Prostate gland (tissue), 2 donors: Measurements from ENCODE around the gene GNG2. TPM values are rescaled to one million over a fixed set of nuclear protein-coding genes. Genes with fewer than 3 reads are reported as not detected.

Experiments used
- DNase-seq: peaks from one replicate; pipeline ENCODE4 v3.0.0-alpha.2; 2019; ENCODE audit warnings: low spot score
- H3K27ac ChIP-seq, 2 donors: fragments of 200-600 bp; sonication (generic); 2 replicates each; pipeline ENCODE4 v1.5.1; 2017 to 2019
- H3K27me3 ChIP-seq: fragments of 200-600 bp; sonication (generic); replicated peaks from 2 replicates; pipeline ENCODE4 v1.5.1; 2019; ENCODE audit not compliant: insufficient read depth
- H3K36me3 ChIP-seq, 2 donors: fragments of 200-600 bp; sonication (generic); 1 replicate in 1 of 2; 2 replicates in 1 of 2; pipeline versions ENCODE4 v1.5.1 to v1.8.1; 2017 to 2019
- H3K4me1 ChIP-seq: fragments of 200-600 bp; sonication (generic); replicated peaks from 2 replicates; pipeline ENCODE4 v1.5.1; 2019
- H3K4me3 ChIP-seq, 2 donors: fragments of 200-600 bp; sonication (generic); 2 replicates each; pipeline ENCODE4 v1.5.1; 2017 to 2019
- H3K9me3 ChIP-seq: fragments of 200-600 bp; sonication (generic); 2 replicates; pipeline ENCODE4 v1.5.1; 2017
- POLR2A ChIP-seq: fragments of 450-650 bp; IDR thresholded peaks from one replicate; pipeline ENCODE4 v1.6.1; 2016; ENCODE audit warnings: antibody characterized with exemption, mild to moderate bottlenecking
- POLR2AphosphoS5 ChIP-seq: sonication (generic); formaldehyde crosslinking; IDR thresholded peaks from one replicate; pipeline ENCODE4 v1.6.1; 2017; ENCODE audit warnings: antibody characterized with exemption
- WGBS: methylation state at CpG from one replicate; pipeline ENCODE4 v1.1.5; 2018; 5-methylcytosine and 5-hydroxymethylcytosine counted together
- intact Hi-C: fragments of 100-400 bp; cut with DNase I; formaldehyde crosslinking; loops from one replicate; pipeline ENCODE4 v1.14.2; 2022
- total RNA-seq, 2 donors: library from RNA; depleted of rRNA; stranded (reverse); fragments of >200 nt; gene quantifications; one replicate each; pipeline ENCODE4 v1.1.0, GENCODE V29; 2016
- TF ChIP-seq, protein P1 (sequence below), 4 experiments: fragments of 200-600 bp in 2 of 4; fragments of 450-650 bp in 2 of 4; sonication (generic) in 2 of 4; IDR thresholded peaks; 1 replicate in 3 of 4; 2 replicates in 1 of 4; pipeline ENCODE4 v1.5.1; 2016 to 2019; ENCODE audit warnings: antibody characterized with exemption in 4 of 4, mild to moderate bottlenecking in 2 of 4, moderate library complexity in 2 of 4

The GNG2 gene
- total RNA-seq, 2 donors from 2014 or later = 2.7 to 120 TPM

DNA sequence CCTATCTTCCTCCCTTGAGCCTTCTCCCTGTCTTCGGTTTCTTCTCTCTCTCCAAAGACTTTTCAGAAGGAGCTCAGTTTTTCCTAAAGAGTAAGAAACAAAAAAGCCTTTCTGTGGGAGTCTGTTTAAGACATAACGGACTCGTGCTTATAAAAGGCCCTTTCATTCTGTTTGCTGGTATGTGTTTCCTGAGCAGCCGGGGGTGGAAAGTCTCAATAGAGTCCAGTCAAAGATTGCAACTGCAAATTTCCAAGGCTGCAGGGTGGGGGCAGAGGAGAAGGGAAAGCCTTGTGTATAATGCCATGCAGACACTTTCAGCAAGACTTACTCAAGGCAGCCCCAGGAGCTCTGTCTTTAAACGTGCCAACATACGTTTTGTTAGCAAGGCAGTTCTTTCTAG is 62.2 kb downstream of the GNG2 start:
- no peak for DNase-seq
- no peak overlapping the region for H3K4me3 ChIP-seq
- H3K27ac ChIP-seq = no peak overlapping the region
- intact Hi-C loops = no loop called here
- H3K9me3 ChIP-seq = no peaks in the 10 kb centered on the region
- TF ChIP-seq, protein P1, sequence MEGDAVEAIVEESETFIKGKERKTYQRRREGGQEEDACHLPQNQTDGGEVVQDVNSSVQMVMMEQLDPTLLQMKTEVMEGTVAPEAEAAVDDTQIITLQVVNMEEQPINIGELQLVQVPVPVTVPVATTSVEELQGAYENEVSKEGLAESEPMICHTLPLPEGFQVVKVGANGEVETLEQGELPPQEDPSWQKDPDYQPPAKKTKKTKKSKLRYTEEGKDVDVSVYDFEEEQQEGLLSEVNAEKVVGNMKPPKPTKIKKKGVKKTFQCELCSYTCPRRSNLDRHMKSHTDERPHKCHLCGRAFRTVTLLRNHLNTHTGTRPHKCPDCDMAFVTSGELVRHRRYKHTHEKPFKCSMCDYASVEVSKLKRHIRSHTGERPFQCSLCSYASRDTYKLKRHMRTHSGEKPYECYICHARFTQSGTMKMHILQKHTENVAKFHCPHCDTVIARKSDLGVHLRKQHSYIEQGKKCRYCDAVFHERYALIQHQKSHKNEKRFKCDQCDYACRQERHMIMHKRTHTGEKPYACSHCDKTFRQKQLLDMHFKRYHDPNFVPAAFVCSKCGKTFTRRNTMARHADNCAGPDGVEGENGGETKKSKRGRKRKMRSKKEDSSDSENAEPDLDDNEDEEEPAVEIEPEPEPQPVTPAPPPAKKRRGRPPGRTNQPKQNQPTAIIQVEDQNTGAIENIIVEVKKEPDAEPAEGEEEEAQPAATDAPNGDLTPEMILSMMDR (IDR thresholded peaks at IDR 0.05) = no peak
- TF ChIP-seq POLR2AphosphoS5 (no peak), POLR2A (no peak)
- H3K27me3 ChIP-seq = no peaks in the 10 kb centered on the region
- 60% methylated on average over 6 of the region's 6 CpGs for WGBS
- no peaks in the 10 kb centered on the region for H3K36me3 ChIP-seq
- no peaks in the 10 kb centered on the region for H3K4me1 ChIP-seq

DNA sequence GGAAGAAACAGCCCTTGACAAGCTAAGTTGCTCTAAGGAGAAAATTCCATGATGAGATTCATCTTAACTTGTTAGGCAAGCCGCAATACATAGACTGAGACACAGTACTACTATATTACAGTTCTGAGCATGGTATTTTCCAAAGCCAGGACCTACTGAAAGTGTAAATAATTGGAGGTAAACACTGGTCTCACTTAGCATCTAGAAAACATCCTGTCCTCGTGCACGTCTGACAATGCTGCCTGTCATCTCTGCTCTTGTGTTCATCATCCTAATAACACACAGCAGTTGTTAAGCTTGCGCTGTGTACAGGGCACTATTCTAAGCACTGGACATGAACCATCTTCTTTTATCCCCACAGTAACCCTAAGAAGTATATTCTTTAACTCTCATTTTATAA is 64.2 kb downstream of the GNG2 start:
- Histone ChIP-seq H3K27me3 (no peaks in the 10 kb centered on the region), H3K27ac (no peak overlapping the region), H3K4me3 (no peak overlapping the region), H3K36me3 (no peaks in the 10 kb centered on the region), H3K4me1 (no peaks in the 10 kb centered on the region), H3K9me3 (no peaks in the 10 kb centered on the region)
- TF ChIP-seq POLR2AphosphoS5 (no peak), POLR2A (no peak)
- TF ChIP-seq, protein P1 (IDR thresholded peaks at IDR 0.05) = no peak
- no peak for DNase-seq
- 92% methylated on average over 4 of the region's 4 CpGs for WGBS
- intact Hi-C loops = no loop called here

DNA sequence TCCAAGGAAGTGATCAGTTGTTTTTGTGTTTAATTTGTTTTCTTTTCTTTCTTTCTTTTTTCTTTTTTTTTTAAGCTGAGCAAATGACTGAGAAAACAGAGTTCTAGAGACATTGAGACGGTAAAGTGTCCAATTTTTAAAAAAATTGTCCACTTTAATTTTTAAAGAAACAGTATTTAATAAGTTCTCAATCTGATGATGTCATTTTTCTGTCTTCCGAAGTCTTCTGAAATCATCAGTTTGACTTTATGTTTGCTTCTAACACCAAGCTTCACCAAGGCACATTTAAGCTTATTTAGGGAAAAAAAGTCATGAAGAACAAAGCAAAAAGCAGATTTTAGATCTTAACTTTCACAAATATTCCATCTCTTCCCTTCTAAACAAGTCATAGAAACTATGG is 65.6 kb downstream of the GNG2 start:
- WGBS = 94% methylated on average over 2 of the region's 2 CpGs
- Histone ChIP-seq H3K27me3 (no peaks in the 10 kb centered on the region), H3K4me1 (no peaks in the 10 kb centered on the region), H3K4me3 (no peak overlapping the region), H3K27ac (no peak overlapping the region), H3K9me3 (no peaks in the 10 kb centered on the region), H3K36me3 (no peaks in the 10 kb centered on the region)
- no peak for TF ChIP-seq POLR2A
- no peak for TF ChIP-seq POLR2AphosphoS5
- DNase-seq = no peak
- intact Hi-C loops = no loop called here

DNA sequence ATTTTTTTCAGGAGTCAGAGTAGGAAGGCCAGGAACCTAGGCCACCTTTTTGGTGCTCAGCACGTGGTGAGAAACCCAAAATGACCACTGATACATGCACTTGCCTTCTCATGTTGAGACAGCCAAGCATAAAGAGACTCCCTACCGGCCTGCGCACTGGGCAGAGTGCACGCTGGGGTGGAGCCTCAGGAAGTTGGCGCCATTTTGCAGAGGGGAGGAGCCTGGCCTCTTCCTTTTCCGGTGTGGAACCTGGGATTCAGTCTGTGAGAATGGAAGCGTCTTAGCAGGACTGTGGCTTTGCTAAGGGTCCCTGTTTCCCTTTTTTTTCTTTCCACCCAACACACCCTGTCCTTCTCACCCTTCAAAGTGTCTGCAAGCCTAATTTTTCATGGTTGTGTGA is 66.0 kb downstream of the GNG2 start:
- WGBS = 94% methylated on average over 7 of the region's 7 CpGs
- intact Hi-C loops = no loop called here
- Histone ChIP-seq H3K4me3 (no peak overlapping the region), H3K27me3 (no peaks in the 10 kb centered on the region), H3K27ac (no peak overlapping the region), H3K9me3 (no peaks in the 10 kb centered on the region), H3K36me3 (no peaks in the 10 kb centered on the region), H3K4me1 (no peaks in the 10 kb centered on the region)
- TF ChIP-seq, protein P1 (IDR thresholded peaks at IDR 0.05) = no peak
- TF ChIP-seq POLR2A = no peak
- TF ChIP-seq POLR2AphosphoS5 = no peak
- no peak for DNase-seq

DNA sequence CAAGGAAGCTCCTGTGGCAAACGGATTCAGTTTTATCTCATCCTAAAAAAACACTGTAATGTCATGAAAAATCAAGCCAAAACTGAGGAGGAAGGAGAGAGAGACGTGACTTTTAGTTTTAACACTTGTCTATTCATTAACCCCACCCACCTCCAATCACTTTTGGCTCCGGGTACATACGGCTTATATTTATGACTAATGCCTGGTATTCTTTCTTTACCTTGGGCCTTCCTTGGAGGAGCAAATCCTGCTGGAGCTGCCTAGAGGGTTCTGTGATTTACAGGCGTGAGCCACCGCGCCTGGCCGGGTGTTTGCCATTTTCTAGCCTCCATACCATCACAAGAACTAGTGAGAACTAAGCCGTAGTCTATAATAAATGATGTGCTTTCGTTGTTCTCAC is 68.2 kb downstream of the GNG2 start:
- WGBS = 69% methylated on average over 10 of the region's 10 CpGs
- Histone ChIP-seq H3K27me3 (no peaks in the 10 kb centered on the region), H3K36me3 (no peaks in the 10 kb centered on the region), H3K9me3 (no peaks in the 10 kb centered on the region), H3K27ac (no peak overlapping the region), H3K4me1 (no peaks in the 10 kb centered on the region), H3K4me3 (no peak overlapping the region)
- DNase-seq = no peak
- intact Hi-C loops = no loop called here
- TF ChIP-seq POLR2AphosphoS5 (no peak), POLR2A (no peak)
- TF ChIP-seq, protein P1 (IDR thresholded peaks at IDR 0.05) = no peak
